A549 (cell line): ENCODE results near the gene SLC9A1. TPM values are rescaled to one million over a fixed set of nuclear protein-coding genes. Genes with fewer than 3 reads are reported as not detected.
A peak's percentile ranks its signal among the peaks of the same experiment; 100 is the strongest.

ENCODE experiments used
- ATAC-seq, 2 experiments: fragments of 200-7000 bp in 1 of 2; fragments of >200 bp in 1 of 2; cut with Nextera tagmentation in 1 of 2; cut with Tn5 transposase in 1 of 2; 3 replicates each; pipeline versions ENCODE4 v1.8.0 to v1.9.1; 2018 to 2020; ENCODE audit warnings: mild to moderate bottlenecking in 1 of 2, moderate library complexity in 1 of 2
- CTCF ChIA-PET: fragments of 300-600 bp; sonication (Branson Sonifier 250); formaldehyde crosslinking; extraction: SDS; loops from one replicate; lab custom pipeline; 2021; ENCODE audit warnings: antibody characterized with exemption, inconsistent platforms; lab: Yijun Ruan, JAX
- POLR2A ChIA-PET: fragments of 350-600 bp; formaldehyde crosslinking; extraction: SDS; loops from one replicate; lab custom pipeline; 2021; ENCODE audit warnings: antibody characterized with exemption, inconsistent platforms; lab: Yijun Ruan, JAX
- DNase-seq, 2 experiments: peaks; one replicate each; pipeline versions ENCODE4 v3.0.0 to v3.0.0-alpha.2; 2011 to 2016; ENCODE audit warnings: low read depth in 1 of 2, low spot score in 1 of 2
- FAIRE-seq: peaks from 2 replicates; lab custom pipeline; 2011; peaks lifted over from hg19 to GRCh38; lab: Jason Lieb, UNC
- H3K27ac ChIP-seq, 2 experiments: fragments of >200 bp; sonication (Bioruptor Twin); formaldehyde crosslinking; 3 replicates each; pipeline ENCODE4 v1.5.1; 2016 to 2017
- H3K4me1 ChIP-seq: fragments of >200 bp; sonication (Bioruptor Twin); formaldehyde crosslinking; 3 replicates; pipeline ENCODE4 v1.6.1; 2016
- H3K4me2 ChIP-seq: fragments of >200 bp; sonication (Bioruptor Twin); formaldehyde crosslinking; 3 replicates; pipeline ENCODE4 v1.6.1; 2016
- H3K4me3 ChIP-seq: fragments of >200 bp; sonication (Bioruptor Twin); formaldehyde crosslinking; 3 replicates; pipeline ENCODE4 v1.5.1; 2016
- H3K9me3 ChIP-seq: fragments of >200 bp; sonication (Bioruptor Twin); formaldehyde crosslinking; 3 replicates; pipeline ENCODE4 v1.6.1; 2016
- CHD2 ChIP-seq: fragments of 150-350 bp; IDR thresholded peaks from 2 replicates; pipeline ENCODE4 v1.6.1; 2014; ENCODE audit warnings: low read length; ENCODE audit not compliant: partially characterized antibody
- CHD4 ChIP-seq: fragments of 200-600 bp; sonication (generic); IDR thresholded peaks from 2 replicates; pipeline ENCODE4 v1.6.1; 2016; ENCODE audit warnings: antibody characterized with exemption, mild to moderate bottlenecking, borderline replicate concordance
- CTCF ChIP-seq: fragments of >200 bp; sonication (Bioruptor Twin); formaldehyde crosslinking; IDR thresholded peaks from 3 replicates; pipeline ENCODE4 v1.5.1; 2016
- EHF ChIP-seq: fragments of 250-450 bp; sonication (Bioruptor Pico); IDR thresholded peaks from 2 replicates; pipeline ENCODE4 v1.5.0; 2020; ENCODE audit warnings: mild to moderate bottlenecking
- EHMT2 ChIP-seq: fragments of 200-600 bp; sonication (generic); IDR thresholded peaks from 2 replicates; pipeline ENCODE4 v1.6.1; 2016; ENCODE audit warnings: antibody characterized with exemption, low read depth, mild to moderate bottlenecking, moderate library complexity
- FOSB ChIP-seq: fragments of 250-450 bp; sonication (Bioruptor Pico); IDR thresholded peaks from 2 replicates; pipeline ENCODE4 v1.5.0; 2020; ENCODE audit warnings: mild to moderate bottlenecking, moderate library complexity
- HES2 ChIP-seq: fragments of >200 bp; sonication (Bioruptor Twin); formaldehyde crosslinking; IDR thresholded peaks from 2 replicates; pipeline ENCODE4 v1.6.1; 2016
- KDM1A ChIP-seq: fragments of 200-600 bp; sonication (generic); IDR thresholded peaks from 2 replicates; pipeline ENCODE4 v1.6.1; 2016; ENCODE audit warnings: low read depth, mild to moderate bottlenecking
- MAFK ChIP-seq: fragments of 450-650 bp; IDR thresholded peaks from 2 replicates; pipeline ENCODE4 v1.6.1; 2014; ENCODE audit not compliant: partially characterized antibody
- MAZ ChIP-seq: fragments of 150-350 bp; IDR thresholded peaks from 2 replicates; pipeline ENCODE4 v1.6.1; 2014; ENCODE audit warnings: antibody characterized with exemption, low read depth, low read length, borderline replicate concordance
- MYC ChIP-seq: IDR thresholded peaks from 2 replicates; pipeline ENCODE4 v1.6.1; 2012; ENCODE audit warnings: mild to moderate bottlenecking, inconsistent platforms, low read length, improper control_type of control experiment, borderline replicate concordance
- NPAS2 ChIP-seq: fragments of 250-450 bp; sonication (Bioruptor Pico); IDR thresholded peaks from 2 replicates; pipeline ENCODE4 v1.8.0; 2022; ENCODE audit warnings: mild to moderate bottlenecking, moderate library complexity, borderline replicate concordance
- POLR2AphosphoS2 ChIP-seq: conservative IDR thresholded peaks from 2 replicates; pipeline ENCODE4 v1.6.1; 2012; ENCODE audit warnings: low read length, improper control_type of control experiment, inconsistent platforms
- RAD21 ChIP-seq, 2 experiments: fragments of >200 bp in 1 of 2; sonication (Bioruptor Twin) in 1 of 2; formaldehyde crosslinking in 1 of 2; IDR thresholded peaks in 1 of 2; conservative IDR thresholded peaks in 1 of 2; 2 replicates in 1 of 2; 3 replicates in 1 of 2; pipeline ENCODE4 v1.6.1; 2012 to 2018; ENCODE audit warnings: inconsistent platforms in 1 of 2
- RCOR1 ChIP-seq: fragments of 150-350 bp; IDR thresholded peaks from 2 replicates; pipeline ENCODE4 v1.6.1; 2014; ENCODE audit warnings: antibody characterized with exemption, low read length, low read depth
- SMC3 ChIP-seq: fragments of >200 bp; sonication (Bioruptor Twin); formaldehyde crosslinking; IDR thresholded peaks from 3 replicates; pipeline ENCODE4 v1.6.1; 2018; ENCODE audit warnings: inconsistent platforms
- SREBF2 ChIP-seq: fragments of 450-650 bp; IDR thresholded peaks from 2 replicates; pipeline ENCODE4 v1.6.1; 2014; ENCODE audit warnings: mild to moderate bottlenecking, moderate library complexity
- TFCP2L1 ChIP-seq: fragments of 250-450 bp; sonication (Bioruptor Pico); IDR thresholded peaks from 2 replicates; pipeline ENCODE4 v1.5.0; 2021; ENCODE audit warnings: mild to moderate bottlenecking
- ZNF302 ChIP-seq: fragments of 250-450 bp; sonication (Bioruptor Pico); IDR thresholded peaks from 2 replicates; pipeline ENCODE4 v1.9.0; 2021; ENCODE audit warnings: inconsistent platforms, mild to moderate bottlenecking, moderate library complexity
- ZSCAN20 ChIP-seq: fragments of 250-450 bp; sonication (Bioruptor Pico); IDR thresholded peaks from 2 replicates; pipeline ENCODE4 v1.8.0; 2022; ENCODE audit warnings: mild to moderate bottlenecking, moderate library complexity
- WGBS: methylation state at CpG from one replicate; pipeline ENCODE4 v1.1.6; 2017; ENCODE audit errors: missing lambda C conversion rate; 5-methylcytosine and 5-hydroxymethylcytosine counted together
- polyA plus RNA-seq, 4 experiments: library from polyadenylated mRNA; depleted of rRNA in 3 of 4; stranded (reverse); fragments of >200 nt; fragmentation: RNase III in 1 of 4; extraction: RNeasy Plus Mini Kit Qiagen cat#74134 plus additional on column Dnase treatment in 1 of 4; gene quantifications; 2 replicates in 3 of 4; 3 replicates in 1 of 4; pipeline ENCODE4 v1.2.3, GENCODE V29; 2011 to 2017
- TF ChIP-seq, protein P1 (sequence below): fragments of 250-450 bp; sonication (Bioruptor Pico); IDR thresholded peaks from 2 replicates; pipeline ENCODE4 v1.5.0; 2020; ENCODE audit warnings: low read depth, mild to moderate bottlenecking, moderate library complexity
- TF ChIP-seq, protein P2 (sequence below): fragments of 150-350 bp; IDR thresholded peaks from 2 replicates; pipeline ENCODE4 v1.6.1; 2014; ENCODE audit warnings: low read depth, mild to moderate bottlenecking, low read length

Gene SLC9A1
- polyA plus RNA-seq, 2 of the 4 experiments (the other 2 are of a cell fraction), result 7.4 to 8.0 TPM

- TF ChIP-seq, protein P1, sequence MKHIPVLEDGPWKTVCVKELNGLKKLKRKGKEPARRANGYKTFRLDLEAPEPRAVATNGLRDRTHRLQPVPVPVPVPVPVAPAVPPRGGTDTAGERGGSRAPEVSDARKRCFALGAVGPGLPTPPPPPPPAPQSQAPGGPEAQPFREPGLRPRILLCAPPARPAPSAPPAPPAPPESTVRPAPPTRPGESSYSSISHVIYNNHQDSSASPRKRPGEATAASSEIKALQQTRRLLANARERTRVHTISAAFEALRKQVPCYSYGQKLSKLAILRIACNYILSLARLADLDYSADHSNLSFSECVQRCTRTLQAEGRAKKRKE (CRISPR knock-in tag), result no peak
- TF ChIP-seq, protein P2, sequence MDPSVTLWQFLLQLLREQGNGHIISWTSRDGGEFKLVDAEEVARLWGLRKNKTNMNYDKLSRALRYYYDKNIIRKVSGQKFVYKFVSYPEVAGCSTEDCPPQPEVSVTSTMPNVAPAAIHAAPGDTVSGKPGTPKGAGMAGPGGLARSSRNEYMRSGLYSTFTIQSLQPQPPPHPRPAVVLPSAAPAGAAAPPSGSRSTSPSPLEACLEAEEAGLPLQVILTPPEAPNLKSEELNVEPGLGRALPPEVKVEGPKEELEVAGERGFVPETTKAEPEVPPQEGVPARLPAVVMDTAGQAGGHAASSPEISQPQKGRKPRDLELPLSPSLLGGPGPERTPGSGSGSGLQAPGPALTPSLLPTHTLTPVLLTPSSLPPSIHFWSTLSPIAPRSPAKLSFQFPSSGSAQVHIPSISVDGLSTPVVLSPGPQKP, result no peak
- TF ChIP-seq EHMT2 (no peak), ZSCAN20 (CRISPR knock-in tag) (no peak)
Measured at GRCh38 chr1:27103498-27103897, 51.4 kb downstream of the SLC9A1 start (continued).

DNA sequence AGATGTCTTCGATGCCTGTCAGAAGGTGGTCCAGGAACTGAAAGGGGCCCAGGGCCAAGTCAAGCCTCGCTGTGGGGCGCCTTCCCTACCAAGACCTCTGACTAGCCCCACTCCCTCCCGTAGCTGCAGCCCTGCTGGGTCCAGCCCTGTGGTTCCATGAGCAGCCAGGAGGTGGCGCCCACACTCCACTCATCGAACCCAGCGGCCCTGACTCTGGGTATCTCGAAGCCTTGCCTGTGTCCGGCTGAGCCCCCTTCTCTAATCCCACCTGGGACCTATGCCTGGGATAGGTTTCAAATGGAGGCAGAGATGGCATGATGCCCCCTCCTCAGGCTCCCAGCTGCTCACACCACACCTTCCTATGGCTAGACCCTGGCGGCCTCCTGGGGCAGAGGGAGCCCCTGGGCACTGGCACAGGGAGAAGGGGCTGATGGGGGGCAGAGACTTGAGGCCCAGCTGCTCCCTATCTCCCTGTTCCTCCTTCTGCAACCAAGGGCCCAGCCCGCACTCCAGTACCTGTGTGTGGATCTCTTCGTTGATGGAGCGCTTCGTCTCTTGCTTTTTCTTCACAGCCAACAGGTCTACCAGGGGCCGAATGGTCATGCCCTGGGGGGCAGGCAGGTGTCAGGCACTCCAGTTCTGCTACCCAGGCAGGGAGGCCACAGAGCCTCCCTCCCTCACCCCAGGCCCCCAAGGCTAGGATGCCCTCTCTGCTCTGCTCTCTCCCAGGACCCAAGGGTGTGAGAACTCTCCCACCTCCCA lies 52.0 kb downstream of the SLC9A1 start:
- Histone ChIP-seq H3K4me1 (peaks cover 33% of the 10 kb centered on the region), H3K27ac (0 out of 6 replicates have a peak overlapping the region, but pooled peaks of 1 of the 2 experiments have one; percentile 30), H3K4me3 (no peak overlapping the region), H3K9me3 (no peaks in the 10 kb centered on the region), H3K4me2 (no peak overlapping the region)
- FAIRE-seq (no peak), ATAC-seq (peak; percentile 67 to 84; a peak in 5 of 6 replicates), DNase-seq (peak; percentile 47 to 74)
- ChIA-PET CTCF (interaction anchor here (0.6 to 18.9 kb wide), 41 partner anchors 9 to 1308 kb away, joined by 3 to 516 read pairs (median 4); partner anchors contain the start of gene SLC9A1), POLR2A (interaction anchor here (1.0 kb wide), 1 partner anchor 52 kb away, joined by 3 read pairs; the partner anchor contains the start of gene SLC9A1)
- no peak for TF ChIP-seq MAFK
- no peak for TF ChIP-seq KDM1A
- TF ChIP-seq EHMT2, result no peak
- no peak for TF ChIP-seq ZNF302 (CRISPR knock-in tag)
- no peak for TF ChIP-seq HES2
- no peak for TF ChIP-seq CHD4
- TF ChIP-seq MAZ, result no peak
- no peak for TF ChIP-seq SREBF2
- peak; percentile 74 for TF ChIP-seq SMC3
- no peak for TF ChIP-seq MYC
- peak; percentile 81 for TF ChIP-seq CTCF
- TF ChIP-seq RAD21 (conservative IDR thresholded peaks at IDR 0.05 in 1 of 2, IDR thresholded peaks at IDR 0.05 in 1 of 2), result peak; percentile 93 to 94
- TF ChIP-seq FOSB (CRISPR knock-in tag), result no peak
- WGBS, result 59% methylated on average over 8 of the region's 15 CpGs

GRCh38 chr1:27102134-27102706 lies 52.7 kb downstream of the SLC9A1 start:
- CTCF ChIA-PET, result interaction anchor here (0.6 to 18.9 kb wide), 41 partner anchors 9 to 1308 kb away, joined by 3 to 516 read pairs (median 4); partner anchors contain the start of gene SLC9A1
- no peak for FAIRE-seq

More at GRCh38 chr1:27102134-27102706, 52.7 kb downstream of the SLC9A1 start:
- Histone ChIP-seq H3K4me3 (no peak overlapping the region), H3K4me1 (peaks cover 36% of the 10 kb centered on the region), H3K4me2 (no peak overlapping the region), H3K27ac (no peak overlapping the region), H3K9me3 (no peaks in the 10 kb centered on the region)
- TF ChIP-seq EHF (CRISPR knock-in tag), result no peak
- TF ChIP-seq, protein P1 (CRISPR knock-in tag), result no peak
- TF ChIP-seq NPAS2 (CRISPR knock-in tag), result no peak
- TF ChIP-seq TFCP2L1 (CRISPR knock-in tag), result no peak
- TF ChIP-seq, protein P2, result no peak
- TF ChIP-seq RCOR1, result no peak
- TF ChIP-seq ZSCAN20 (CRISPR knock-in tag), result no peak
- no peak for TF ChIP-seq CHD2
- no peak for TF ChIP-seq POLR2AphosphoS2
- DNase-seq, result no peak
- ATAC-seq, result peak in 1 of 2 experiments; percentile 5; a peak in 3 of 6 replicates
- POLR2A ChIA-PET, result interaction anchor here (1.0 kb wide), 1 partner anchor 53 kb away, joined by 3 read pairs; the partner anchor contains the start of gene SLC9A1
- WGBS, result 11% methylated on average over 3 of the region's 17 CpGs
